Activated T-cell treated with anti-CD3 and anti-CD28 coated beads for 24 hours (primary cell): Measurements from ENCODE around the gene PRKCH.
A peak's percentile ranks its signal among the peaks of the same experiment; 100 is the strongest.

Experiments
- DNase-seq: peaks from one replicate; pipeline ENCODE4 v3.0.0-alpha.2; 2020; ENCODE audit warnings: low read depth

The PRKCH gene

GRCh38 chr14:61492474-61492873 is 171.1 kb downstream of the PRKCH start:
- DNase-seq, result no peak

GRCh38 chr14:61493239-61493638 is 171.9 kb downstream of the PRKCH start:
- DNase-seq, result no peak

GRCh38 chr14:61494018-61494417 is 172.6 kb downstream of the PRKCH start:
- no peak for DNase-seq

DNA sequence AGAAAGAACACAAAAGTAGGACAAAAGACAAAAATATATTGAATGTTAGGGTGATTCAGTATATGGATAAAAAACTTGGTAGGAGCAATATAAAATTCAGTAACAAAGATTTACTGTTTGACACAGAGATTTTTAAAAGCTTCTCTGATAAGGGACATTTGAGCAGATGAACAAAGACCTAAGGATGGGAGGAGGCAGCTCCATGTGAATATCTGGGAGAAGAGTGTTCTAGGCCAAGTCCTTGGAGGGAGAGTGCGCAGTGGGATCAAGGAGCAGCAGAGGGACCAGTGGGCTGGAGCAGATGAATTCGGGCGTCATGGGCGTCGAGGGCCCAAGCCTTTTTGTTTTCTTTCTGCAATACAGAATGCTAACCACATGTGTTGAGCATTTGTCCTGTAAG is 174.4 kb downstream of the PRKCH start:
- no peak for DNase-seq

DNA sequence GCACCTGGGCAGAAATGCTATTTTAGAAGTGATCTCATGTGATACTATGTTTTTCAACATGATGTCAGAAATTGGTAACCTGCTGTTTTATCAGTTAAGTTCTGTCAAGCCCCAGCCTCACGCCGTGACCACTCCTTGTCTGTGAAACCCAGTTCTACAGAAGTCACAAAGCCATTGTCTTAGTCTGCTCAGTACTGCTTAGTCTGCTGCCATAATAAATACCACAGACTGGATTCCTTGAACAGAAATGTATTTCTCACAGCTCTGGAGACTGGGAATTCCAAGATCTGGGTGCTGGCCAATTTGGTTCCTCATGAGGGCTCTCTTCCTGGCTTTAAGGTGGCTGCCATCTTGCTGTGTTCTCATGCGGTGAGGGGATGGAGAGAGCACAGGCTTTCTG is 176.9 kb downstream of the PRKCH start:
- DNase-seq, result no peak

DNA sequence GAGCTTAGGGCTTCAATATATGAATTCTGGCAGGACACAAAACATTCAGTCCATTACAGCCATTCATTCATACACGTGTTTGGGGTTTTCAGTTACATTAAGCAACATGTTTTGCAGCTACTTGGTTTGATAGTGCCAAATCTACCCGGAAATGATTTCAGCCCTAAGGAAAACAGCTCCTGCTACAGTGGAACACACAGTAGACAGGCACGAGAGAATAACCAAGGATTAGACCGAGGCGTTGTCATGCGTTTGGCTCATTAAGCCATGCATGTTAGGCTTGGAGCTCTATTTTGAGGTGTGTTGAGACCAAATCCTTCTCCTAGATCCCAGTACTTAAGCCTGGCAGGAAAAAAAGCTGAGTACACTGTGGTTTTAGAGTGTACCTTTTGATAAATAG is 177.4 kb downstream of the PRKCH start:
- DNase-seq, result no peak

GRCh38 chr14:61499991-61500390 is 178.6 kb downstream of the PRKCH start:
- no peak for DNase-seq

GRCh38 chr14:61501714-61502458 is 180.5 kb downstream of the PRKCH start:
- DNase-seq, result no peak

DNA sequence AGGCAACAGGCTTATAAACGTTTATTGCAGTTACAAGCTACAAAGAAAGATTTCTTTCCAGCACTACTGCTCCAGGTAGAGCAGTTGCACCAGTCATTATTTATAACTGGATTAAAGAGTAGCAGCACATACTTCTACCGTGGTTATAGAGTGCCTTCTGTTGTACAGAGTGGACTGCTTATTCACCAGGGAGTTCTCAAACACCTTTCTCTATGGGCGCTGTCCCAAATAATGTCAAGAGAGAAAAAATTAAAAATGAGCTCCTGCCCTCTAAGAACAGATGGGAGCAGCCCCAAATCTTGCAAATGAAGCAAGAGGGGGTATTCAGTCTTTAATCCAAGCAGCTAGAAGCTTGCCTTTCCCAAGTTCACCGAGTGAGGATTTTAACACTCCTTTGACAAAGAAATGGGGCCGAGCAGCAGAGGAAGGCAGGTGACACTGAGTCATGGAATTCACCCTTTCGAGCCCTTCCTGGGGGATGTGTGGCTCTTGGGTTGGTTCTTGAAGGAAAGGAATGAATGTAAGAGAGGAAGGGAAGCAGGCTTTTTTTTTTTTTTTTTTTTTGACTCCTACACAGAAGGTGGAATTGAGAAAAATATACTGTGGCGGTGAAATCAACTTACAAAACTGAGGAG is 181.2 kb downstream of the PRKCH start:
- no peak for DNase-seq

GRCh38 chr14:61503167-61503801 is 181.9 kb downstream of the PRKCH start:
- DNase-seq, result peak; percentile 35

DNA sequence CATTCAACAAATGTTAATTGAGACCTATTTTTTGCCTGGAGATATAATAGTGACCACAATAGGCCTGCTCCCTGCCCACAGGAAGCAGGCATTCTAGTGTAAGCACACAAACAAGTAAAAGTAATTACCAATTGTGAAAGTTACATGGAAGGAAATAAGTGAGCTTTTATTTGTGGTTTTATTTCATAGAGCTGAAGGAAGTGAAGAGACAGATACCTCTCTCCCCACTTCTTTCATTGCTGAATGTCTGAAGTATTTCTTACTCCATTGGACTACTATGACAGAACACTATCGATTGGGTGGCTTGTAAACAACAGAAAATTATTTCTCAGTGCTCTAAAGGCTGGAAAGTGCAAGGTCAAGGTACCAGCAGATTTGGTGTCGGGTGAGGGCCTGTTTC is 183.5 kb downstream of the PRKCH start:
- DNase-seq, result no peak

- no peak for DNase-seq
Measured at GRCh38 chr14:61505815-61506809, 184.7 kb downstream of the PRKCH start.

- no peak for DNase-seq
Measured at GRCh38 chr14:61508526-61508925, 187.1 kb downstream of the PRKCH start.

GRCh38 chr14:61510736-61511557 is 189.6 kb downstream of the PRKCH start:
- no peak for DNase-seq

- peak; percentile 49 for DNase-seq
Measured at GRCh38 chr14:61511558-61511948, 190.2 kb downstream of the PRKCH start.

DNA sequence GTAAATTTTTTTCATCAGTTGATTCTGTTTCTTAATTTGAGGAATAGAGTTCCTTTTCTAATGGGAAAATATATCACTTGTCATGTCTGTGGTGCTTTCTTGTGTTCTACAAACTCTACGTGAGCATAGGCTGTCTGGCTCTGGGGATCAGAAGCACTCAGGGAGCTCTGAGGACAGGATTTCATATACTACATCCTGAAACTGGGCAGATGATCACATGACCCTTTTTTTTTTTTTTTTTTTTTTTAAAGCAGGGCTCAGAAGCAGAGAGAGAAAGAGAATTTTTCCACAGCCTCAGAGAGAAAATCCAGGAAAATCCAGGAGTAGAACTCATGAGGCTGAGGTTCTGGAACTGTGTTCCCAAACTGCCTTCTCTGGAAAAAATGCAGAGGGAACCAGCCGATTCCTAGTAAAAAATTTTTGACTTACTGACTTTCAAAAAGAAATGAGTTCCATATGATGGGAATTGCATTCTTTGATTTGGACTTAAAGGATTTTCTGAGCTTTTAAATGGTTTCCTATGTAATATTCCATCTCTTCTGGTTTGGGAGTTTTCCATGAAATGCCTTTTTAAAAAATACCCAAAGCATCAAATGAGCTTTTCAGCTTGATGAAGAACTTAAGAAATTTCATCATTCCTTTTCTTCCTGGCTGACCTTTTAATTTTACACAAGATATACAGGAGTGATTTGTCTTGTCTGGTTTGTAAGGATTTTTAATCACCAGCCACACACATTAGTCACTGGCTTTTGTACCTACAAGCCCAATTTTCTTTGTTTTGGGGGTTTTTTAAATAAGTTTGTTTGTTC is 190.9 kb downstream of the PRKCH start:
- DNase-seq, result no peak

GRCh38 chr14:61513986-61514830 is 192.8 kb downstream of the PRKCH start:
- DNase-seq, result no peak

- DNase-seq, result no peak
Measured at GRCh38 chr14:61514927-61515326, 193.5 kb downstream of the PRKCH start.

- no peak for DNase-seq
Measured at GRCh38 chr14:61515436-61516117, 194.2 kb downstream of the PRKCH start.
